HG03439 (cell line): ENCODE data around the gene NKD2.
"Not testable (repeated sequence)": the region's sequence is repeated elsewhere in the genome, so short reads cannot be mapped to it uniquely, and the experiment has no call there.

Experiments
- ATAC-seq: cut with Tn5 transposase; IDR thresholded peaks from one replicate; pipeline ENCODE4 v1.9.1; 2021; ENCODE audit warnings: mild to moderate bottlenecking, moderate library complexity; ENCODE audit not compliant: unreplicated experiment

The NKD2 gene

DNA sequence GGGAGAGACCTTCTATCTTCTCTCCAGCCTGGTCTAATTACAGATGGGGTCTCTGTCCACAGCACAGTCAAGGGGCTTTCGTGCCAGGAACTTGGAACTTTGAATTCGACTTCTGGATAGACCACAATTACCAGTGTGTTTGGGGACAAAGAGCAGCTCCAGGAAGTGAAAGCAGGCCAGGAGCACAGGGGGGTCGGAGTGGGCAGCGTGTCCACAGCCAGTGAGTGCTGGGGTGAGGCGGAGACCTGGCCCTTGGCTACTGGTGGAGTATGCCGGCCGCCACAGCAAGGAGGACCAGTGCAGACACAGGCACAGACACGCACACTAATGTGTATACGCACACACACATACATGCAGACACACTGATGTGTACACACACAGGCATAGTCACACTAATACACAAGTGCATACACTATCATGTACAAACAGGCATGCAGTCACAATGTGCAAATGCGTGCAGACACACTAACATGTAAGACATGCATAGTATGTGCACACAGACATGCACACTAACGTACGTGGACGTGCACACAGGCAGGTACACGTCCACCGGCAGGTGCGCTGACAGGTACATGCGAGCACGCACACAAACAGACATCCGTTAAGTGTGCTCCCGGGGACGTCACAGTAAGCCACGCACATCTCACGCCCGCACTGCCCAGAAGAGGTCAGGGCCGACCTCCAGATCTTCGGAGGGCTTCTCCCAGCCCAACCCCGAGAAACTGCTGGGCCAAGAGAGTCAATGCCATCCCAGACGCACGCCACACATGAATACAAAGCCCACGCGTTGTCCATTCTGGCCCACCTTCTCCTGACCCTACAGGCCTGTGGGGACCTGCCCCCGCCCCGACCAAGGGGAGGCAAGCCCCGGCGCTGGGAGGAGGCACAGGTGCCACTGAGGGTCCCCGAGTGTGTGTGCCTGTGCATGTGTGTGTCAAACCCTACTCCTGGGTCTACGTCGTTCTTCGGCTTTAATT, 46.5 kb downstream of the NKD2 start:
- ATAC-seq = no peak

DNA sequence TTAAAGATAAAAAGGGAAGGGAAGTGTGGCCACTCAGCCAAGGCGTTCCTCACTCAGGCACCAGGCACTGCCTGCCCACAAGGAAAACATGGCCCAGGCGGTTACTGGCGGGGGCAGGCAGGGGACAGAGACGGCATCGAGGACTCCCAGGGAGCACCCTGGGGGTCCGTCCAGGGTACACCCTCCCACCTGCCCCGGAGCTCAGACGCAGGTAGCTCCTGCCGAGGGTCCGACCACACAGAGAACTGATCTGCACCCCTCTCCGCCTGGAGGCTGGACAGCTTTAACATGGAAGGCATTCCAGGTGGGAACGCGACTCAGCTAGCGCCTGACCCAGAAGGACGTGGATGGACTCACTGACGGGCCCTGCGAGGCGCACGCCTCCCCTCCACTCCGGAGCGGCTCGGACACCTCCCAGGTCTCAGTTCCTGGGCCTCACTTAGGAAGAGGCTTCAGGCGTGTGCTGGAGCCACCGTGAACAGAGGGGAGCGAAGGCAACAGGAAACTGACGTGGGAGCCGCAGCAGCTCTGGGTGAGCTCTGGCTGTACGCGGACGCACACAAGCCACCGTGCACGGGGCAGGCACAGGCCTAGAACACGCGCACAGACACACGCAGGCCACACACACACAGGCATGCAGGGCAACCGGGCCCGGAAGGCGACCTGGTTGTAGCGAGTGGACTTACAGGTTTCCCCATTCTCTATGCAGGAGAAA, 47.5 kb downstream of the NKD2 start:
- no peak for ATAC-seq

DNA sequence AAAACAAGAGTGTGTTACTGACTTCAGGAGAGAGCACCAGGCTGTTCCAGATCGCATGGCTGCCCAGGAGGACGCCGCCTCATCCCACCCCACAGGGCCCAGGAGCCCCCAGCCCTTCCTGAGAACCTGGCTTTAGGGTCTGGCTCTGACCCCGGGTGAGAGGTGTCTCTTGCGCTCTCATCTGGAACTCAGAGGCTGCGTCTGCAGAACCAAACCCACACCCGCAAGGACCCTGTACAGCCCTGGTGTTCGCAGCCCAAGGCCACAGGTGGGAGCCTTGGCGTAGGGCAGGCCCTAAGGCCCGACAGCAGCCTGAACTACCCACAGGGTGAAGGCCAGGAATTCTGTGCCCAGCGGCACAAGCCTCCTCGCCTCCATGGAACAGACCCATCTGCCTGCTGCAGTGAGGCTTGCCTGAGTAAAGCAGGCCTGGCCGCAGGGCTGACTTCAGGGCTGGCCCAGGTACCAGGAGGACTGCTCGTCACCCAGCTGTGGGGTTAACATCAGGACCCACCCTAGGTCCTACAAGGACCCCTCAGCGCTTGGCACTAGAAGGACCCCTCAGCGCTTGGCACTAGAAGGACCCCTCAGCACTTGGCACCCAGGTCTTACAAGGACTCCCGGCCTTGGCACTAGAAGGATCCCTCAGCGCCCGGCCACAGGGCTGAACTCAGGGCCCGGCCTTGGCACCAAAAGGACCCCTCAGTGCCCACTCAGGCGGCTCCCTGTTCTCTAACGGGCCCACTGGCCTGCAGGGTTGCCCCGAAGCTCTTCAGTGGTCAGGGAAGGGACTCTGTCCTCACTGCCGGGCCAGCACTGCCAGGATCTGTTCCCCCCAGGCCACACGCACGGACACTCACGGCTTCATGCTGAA, 48.2 kb downstream of the NKD2 start:
- ATAC-seq = no peak

DNA sequence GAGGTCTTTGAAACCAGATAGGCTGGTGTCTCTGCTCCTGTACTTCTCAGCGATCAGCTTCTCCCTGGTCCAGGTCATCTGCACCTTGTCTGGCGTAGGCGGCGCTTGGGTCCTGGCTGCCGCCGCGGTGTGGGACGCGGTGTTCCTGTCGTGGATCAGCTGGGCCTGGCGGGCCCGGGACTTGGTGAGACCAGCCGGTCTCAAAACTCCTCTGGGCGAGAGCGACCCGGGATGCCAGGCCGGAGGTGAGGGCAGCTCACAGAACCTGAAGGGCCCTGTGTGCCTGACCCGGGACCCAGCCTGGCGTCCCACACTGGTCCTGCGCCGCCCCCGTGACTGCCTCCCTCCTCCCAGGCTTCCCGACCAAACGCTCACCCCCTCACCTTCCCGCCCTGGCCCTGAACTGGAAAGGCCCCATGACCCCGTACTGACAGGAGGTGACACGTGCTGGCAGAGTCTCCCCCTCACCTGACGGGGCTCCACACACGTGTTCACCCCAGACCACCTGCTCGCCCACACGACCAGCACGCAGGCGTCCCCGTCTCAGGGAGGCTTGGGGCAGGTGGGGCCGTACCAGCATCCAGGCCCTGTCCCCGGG, 49.0 kb downstream of the NKD2 start:
- no peak for ATAC-seq

DNA sequence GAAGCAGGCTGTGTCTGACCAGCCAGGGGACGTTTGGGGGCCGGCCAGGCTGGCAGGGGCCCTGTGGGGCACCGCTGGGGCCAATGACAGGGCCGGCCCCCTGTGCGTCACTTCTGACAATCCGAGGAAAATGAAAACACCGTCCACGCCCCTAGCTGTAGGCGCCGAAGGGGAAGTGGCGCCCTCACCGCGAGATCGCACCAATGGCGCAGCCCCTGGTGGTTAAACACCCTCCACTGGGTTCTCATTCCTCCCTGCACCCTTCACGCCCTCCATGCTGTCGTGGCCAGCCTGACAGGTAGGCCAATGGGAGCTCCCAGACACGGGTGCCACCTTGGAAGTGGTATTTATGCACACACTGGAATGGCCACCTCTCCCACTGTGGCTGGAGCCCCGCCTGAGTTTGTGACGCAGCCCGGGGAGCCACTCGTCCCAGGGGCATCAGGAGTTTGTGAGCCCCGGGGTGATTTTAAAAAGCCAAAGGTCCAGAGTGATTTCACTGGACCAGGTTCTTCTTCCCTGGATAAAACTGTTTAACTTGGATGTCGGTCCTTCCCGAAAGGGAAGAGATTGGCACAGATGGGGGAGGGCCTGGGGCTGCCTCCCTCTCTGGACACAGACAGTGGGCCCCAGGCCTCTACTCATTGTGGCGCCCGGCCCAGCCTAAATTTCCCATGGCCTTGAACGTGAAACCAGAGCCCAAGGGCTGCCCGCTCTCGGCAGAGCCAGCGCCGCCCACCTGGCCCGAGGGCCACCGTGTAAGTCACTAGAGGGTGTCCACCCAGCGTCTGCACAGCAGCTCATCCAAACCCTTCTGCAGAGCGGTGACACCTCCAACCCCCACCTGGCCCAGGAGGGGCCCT, 49.7 kb downstream of the NKD2 start:
- ATAC-seq = no peak

DNA sequence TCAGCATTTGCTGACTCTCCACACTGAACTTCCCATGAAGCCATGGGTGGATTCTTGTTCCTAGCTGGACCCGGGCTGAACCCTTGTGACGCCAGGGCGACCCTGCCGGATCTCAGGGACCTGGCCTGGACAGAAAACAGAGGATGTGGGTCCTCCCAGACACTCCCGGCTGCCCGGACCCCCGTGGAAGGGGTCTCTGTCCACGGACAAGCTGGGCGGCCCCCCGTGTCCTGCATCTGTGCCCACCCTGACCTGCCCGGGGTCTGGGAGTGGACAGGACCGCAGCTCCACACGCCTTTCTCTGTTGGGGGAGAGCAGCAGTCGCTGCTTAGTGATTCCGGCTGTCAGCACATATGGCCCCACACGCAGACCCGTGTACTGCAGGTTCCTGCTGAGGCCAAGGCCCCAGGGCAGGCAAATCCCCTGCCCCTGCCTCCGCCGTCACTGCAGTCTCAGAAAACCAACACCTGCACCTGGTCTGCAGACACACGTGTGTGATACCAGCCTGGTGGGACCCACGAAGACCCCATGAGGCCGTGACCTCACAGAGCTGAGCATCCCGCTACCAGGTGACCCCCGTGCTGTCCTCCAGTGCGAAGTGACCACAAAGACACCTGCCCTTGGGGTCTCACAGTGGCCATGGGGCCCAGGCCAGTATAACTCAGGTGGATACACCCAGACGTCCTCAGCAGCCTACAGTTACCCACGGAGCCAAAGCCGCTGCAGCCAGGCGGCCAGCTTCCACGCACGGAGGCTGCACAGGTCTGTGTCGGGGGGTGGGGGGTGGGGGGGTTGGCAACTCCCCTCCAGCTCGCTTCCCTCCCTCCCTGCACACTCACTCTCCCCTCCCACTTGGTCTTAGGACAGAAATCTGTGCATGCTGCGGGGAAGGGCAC, 50.6 kb downstream of the NKD2 start:
- no peak for ATAC-seq

DNA sequence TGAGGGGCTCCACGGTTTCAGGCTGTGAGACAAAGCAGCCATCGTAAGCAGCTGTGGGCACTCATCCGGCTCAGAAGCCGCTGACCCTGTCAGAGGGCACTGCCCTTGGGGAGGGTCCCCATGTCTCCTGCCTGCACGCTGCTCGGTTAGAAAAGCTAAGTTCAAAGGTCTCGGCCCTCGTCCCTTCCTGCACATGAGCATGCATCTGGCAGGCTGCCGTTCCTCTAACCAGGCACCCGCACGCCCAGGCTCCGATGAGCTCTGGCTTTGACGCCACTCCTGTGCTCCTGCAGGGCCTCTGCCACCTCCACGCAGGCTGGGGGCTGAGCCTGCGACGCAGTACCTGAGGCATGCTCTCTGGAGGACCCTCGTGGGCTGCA, 51.3 kb downstream of the NKD2 start:
- ATAC-seq = no peak

DNA sequence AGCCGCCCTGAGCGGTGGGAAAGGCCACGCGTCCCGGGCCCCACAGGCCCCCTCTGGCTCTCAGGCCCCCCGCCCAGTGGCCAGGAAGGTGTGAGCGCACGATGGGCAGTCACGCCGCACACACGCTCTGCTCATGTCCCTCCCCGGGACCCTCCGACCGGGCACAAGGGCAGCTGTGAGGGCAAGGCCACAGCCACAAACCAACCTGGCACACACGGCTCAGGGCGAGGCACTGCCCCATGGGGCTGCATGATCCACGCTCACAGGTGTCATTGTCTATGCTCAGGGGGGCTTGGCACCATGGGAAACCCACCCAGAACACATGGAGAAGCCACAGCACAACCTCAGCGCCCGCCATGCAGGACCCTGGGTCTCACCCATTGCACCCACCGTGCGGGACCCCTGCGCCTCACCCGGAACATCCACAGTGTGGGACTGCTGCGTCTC, 52.0 kb downstream of the NKD2 start:
- ATAC-seq = no peak

DNA sequence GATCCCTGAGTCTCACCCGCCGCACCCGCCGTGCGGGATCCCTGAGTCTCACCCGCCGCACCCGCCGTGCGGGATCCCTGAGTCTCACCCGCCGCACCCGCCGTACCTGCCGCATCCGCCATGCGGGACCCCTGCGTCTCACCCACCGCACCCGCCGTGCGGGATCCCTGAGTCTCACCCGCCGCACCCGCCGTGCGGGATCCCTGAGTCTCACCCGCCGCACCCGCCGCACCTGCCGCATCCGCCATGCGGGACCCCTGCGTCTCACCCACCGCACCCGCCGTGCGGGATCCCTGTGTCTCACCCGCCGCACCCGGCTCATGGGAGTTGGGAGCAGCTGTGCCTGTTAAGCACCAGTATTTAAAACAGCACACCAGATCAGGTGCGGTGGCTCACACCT, 52.7 kb downstream of the NKD2 start:
- ATAC-seq = not testable (repeated sequence)

DNA sequence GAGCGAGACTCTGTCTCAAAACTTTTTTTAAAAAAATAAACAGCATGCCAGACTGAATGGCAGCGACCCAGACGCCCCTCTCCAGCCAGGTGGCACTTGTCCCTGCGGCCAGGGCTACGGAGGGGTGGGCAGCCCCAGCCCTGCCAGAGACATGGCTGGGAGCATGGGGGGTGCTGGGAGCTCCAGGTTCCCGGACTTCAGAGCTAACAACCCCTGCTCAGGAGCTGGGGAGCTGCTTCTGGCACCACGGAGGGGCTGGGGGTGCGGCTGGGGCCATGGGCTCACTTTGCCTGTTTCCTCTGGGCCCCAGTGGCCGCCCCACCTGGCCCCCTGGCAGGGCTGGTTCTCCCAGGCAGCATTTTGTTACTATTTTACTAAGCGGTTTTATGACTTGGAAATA, 53.3 kb downstream of the NKD2 start:
- no peak for ATAC-seq

DNA sequence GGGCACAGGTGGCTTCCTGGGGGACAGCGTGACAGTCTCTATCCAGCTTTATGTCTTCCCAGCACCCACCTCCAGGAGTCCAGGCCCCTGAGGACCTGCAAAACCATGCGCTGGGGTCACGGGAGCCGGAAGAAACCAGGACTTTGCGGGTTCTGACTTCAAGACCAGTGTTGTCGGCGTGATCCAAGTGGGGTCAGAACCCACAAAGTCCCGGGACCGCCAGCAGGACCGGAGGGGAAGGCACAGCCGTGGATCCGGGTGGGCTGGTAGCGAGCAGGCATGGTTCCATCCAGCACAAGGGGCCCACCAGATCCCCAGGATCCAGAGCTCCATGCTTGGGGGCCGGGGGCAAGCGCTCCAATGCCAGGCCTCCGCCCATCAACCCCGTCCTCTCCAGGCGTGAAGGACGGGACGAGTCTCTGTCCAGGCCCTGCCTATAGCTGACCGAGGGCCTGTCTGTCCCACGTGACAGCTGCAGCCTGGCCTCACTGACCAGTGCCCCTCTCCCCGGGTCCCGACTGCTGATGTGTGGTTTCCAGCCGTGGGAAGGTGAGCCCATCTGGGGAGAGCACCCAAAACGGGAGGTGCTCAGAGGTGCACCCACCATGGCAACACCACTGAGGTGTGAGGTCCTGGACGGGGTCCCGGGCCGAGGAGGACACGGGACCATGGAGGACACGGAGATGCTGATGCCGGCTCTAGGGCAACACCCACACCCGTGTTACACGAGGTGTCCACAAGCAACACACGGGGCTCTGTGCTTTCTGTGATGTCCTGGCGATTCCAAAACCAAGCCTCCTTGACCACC, 54.4 kb downstream of the NKD2 start:
- ATAC-seq = no peak

DNA sequence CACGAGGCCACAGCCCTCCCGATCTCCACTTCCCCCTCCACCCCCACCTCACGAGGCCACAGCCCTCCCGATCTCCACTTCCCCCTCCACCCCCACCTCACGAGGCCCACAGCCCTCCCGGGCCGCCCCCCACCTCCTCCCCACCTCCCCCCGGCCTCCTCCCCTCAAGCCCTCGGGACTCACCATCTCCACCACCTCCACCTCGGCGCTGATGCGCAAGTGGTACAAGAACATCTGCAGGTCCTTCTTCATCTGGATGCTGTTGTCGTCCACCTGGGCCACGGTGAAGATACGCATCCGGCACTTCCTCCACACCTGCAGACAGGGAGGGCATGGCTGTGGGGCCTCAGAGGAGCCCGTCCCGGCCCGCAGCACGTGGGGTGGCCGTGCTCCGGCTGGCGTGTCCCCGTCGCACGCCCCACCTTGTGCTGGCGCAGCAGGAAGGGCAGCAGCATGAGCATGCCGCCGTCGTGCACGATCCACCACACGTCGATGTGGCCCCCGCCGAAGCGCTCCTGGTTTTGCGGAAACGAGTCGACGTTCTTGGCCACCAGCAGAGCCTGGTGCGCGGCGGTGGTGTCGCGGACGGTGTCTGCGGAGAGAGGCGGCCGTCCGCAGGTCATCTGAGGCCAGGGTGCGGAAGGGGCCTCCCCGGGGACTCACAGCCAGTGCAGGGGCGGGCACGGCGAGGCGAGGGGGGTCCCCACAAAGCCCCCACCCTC, 55.2 kb downstream of the NKD2 start:
- ATAC-seq = no peak

DNA sequence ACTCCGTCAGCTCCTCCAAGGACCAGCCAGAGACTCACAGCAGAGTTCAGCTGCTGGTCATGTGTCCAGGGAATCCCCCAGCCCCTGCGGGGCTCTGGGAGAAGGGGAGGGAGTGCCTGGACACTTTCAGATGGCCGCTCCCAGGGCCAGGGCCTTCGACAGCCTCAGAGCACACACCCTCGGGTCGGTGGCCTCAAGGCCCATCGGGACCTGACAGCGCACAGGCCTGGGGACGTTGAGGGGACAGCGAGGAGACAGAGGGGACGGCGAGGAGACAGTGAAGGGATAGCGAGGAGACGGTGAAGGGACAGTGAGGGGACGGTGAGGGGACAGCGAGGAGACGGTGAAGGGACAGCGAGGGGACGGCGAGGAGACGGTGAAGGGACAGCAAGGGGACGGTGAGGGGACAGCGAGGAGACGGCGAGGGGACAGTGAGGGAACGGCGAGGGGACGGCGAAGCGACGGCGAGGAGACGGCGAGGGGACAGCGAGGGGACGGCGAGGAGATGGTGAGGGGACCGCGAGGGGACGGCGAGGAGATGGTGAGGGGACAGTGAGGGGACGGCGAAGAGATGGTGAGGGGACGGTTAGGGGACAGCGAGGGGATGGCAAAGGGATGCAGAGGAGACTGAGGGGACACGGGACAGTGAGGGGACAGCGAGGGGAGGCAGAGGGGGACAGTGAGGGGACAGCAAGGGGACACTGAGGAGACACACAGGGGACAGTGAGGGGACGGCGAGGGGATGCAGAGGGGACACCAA, 56.0 kb downstream of the NKD2 start:
- no peak for ATAC-seq

DNA sequence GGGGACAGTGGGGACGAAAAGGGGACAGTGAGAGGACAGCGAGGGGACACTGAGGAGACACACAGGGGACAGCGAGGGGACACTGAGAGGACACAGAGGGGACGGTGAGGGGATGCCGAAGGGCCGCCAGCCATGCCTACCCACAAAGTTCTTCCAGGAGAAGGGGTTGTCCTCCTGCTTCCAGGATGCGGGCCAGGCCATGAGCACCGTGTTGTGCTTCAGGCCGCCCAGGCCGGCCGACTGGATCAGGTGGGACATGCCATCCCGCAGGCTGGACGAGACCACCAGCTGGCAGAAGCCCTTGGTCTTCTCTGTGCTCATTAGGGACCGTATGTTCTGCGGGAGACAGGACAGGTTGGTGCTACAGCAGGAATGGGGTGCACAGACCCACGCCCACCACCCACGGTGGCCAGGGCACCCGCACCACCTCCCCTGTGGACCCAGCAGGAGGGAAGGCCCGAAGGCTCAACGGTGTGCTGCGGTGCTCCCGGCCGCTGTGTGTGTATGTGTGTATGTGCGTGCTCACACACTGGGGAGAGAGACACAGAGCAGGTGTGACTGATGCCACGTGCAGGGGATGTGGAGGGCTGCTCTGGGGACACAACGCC, 56.6 kb downstream of the NKD2 start:
- ATAC-seq = no peak

DNA sequence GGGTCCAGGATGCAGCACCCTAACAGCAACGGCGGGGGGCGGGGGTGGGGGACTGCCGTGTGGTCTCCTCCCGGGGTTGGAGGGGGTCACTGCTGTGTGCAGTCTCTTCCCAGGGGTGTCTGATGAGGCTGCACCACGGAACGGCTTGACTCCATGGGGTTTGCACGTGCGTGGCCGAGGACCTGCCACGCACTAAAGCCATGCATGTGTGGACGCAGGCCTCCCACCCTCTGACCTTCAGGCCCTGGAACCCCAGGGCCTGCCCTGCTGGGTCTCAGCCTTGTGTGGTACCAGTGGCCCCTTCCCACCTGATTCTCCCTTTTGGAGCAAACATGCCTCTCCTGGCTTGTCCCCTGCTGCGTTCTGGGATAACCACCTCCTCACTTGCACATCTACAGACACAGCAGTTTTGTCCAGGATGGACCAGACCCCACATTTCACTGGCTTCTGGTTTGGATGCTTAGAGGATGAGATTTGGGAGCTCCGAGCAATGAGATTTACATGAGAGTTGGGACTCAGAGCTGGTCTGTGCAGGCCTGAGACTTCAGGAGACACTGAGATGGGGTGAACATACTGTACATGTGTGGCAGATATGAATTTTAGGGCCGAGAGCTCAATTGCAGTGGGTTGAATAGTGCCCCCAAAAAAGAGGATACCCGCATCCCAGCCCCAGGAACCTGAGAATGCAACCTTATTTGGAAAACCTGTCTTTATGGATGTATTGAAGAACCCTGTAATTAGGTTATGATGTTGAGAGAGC, 57.5 kb downstream of the NKD2 start:
- no peak for ATAC-seq
